A549 (cell line): ENCODE data around the gene MVP. TPM values are rescaled to one million over a fixed set of nuclear protein-coding genes. Genes with fewer than 3 reads are reported as not detected.
"Not testable (repeated sequence)": the region's sequence is repeated elsewhere in the genome, so short reads cannot be mapped to it uniquely, and the experiment has no call there.

Experiments
- ATAC-seq, 2 experiments: fragments of 200-7000 bp in 1 of 2; fragments of >200 bp in 1 of 2; cut with Nextera tagmentation in 1 of 2; cut with Tn5 transposase in 1 of 2; 3 replicates each; pipeline versions ENCODE4 v1.8.0 to v1.9.1; 2018 to 2020; ENCODE audit warnings: mild to moderate bottlenecking in 1 of 2, moderate library complexity in 1 of 2
- CTCF ChIA-PET: fragments of 300-600 bp; sonication (Branson Sonifier 250); formaldehyde crosslinking; extraction: SDS; loops from one replicate; lab custom pipeline; 2021; ENCODE audit warnings: antibody characterized with exemption, inconsistent platforms; lab: Yijun Ruan, JAX
- POLR2A ChIA-PET: fragments of 350-600 bp; formaldehyde crosslinking; extraction: SDS; loops from one replicate; lab custom pipeline; 2021; ENCODE audit warnings: antibody characterized with exemption, inconsistent platforms; lab: Yijun Ruan, JAX
- DNase-seq, 2 experiments: peaks; one replicate each; pipeline versions ENCODE4 v3.0.0 to v3.0.0-alpha.2; 2011 to 2016; ENCODE audit warnings: low read depth in 1 of 2, low spot score in 1 of 2
- FAIRE-seq: peaks from 2 replicates; lab custom pipeline; 2011; peaks lifted over from hg19 to GRCh38; lab: Jason Lieb, UNC
- H3K27ac ChIP-seq, 2 experiments: fragments of >200 bp; sonication (Bioruptor Twin); formaldehyde crosslinking; 3 replicates each; pipeline ENCODE4 v1.5.1; 2016 to 2017
- H3K4me1 ChIP-seq: fragments of >200 bp; sonication (Bioruptor Twin); formaldehyde crosslinking; 3 replicates; pipeline ENCODE4 v1.6.1; 2016
- H3K4me2 ChIP-seq: fragments of >200 bp; sonication (Bioruptor Twin); formaldehyde crosslinking; 3 replicates; pipeline ENCODE4 v1.6.1; 2016
- H3K4me3 ChIP-seq: fragments of >200 bp; sonication (Bioruptor Twin); formaldehyde crosslinking; 3 replicates; pipeline ENCODE4 v1.5.1; 2016
- H3K9me3 ChIP-seq: fragments of >200 bp; sonication (Bioruptor Twin); formaldehyde crosslinking; 3 replicates; pipeline ENCODE4 v1.6.1; 2016
- BHLHE40 ChIP-seq: IDR thresholded peaks from 2 replicates; pipeline ENCODE4 v1.6.1; 2012; ENCODE audit warnings: low read depth, low read length, inconsistent platforms
- CBX8 ChIP-seq: fragments of 200-600 bp; sonication (generic); IDR thresholded peaks from 2 replicates; pipeline ENCODE4 v1.6.1; 2016
- CEBPB ChIP-seq, 2 experiments: fragments of >200 bp in 1 of 2; sonication (Bioruptor Twin) in 1 of 2; formaldehyde crosslinking in 1 of 2; IDR thresholded peaks; 2 replicates each; pipeline ENCODE4 v1.6.1; 2012 to 2016
- CHD4 ChIP-seq: fragments of 200-600 bp; sonication (generic); IDR thresholded peaks from 2 replicates; pipeline ENCODE4 v1.6.1; 2016; ENCODE audit warnings: antibody characterized with exemption, mild to moderate bottlenecking, borderline replicate concordance
- EHF ChIP-seq: fragments of 250-450 bp; sonication (Bioruptor Pico); IDR thresholded peaks from 2 replicates; pipeline ENCODE4 v1.5.0; 2020; ENCODE audit warnings: mild to moderate bottlenecking
- EHMT2 ChIP-seq: fragments of 200-600 bp; sonication (generic); IDR thresholded peaks from 2 replicates; pipeline ENCODE4 v1.6.1; 2016; ENCODE audit warnings: antibody characterized with exemption, low read depth, mild to moderate bottlenecking, moderate library complexity
- EP300 ChIP-seq, 2 experiments: fragments of >200 bp; sonication (Bioruptor Twin); formaldehyde crosslinking; IDR thresholded peaks; 2 replicates in 1 of 2; 3 replicates in 1 of 2; pipeline ENCODE4 v1.6.1; 2016 to 2017
- ESRRA ChIP-seq: fragments of 150-350 bp; IDR thresholded peaks from 2 replicates; pipeline ENCODE4 v1.6.1; 2014; ENCODE audit warnings: mild to moderate bottlenecking, low read length, borderline replicate concordance
- FOSB ChIP-seq: fragments of 250-450 bp; sonication (Bioruptor Pico); IDR thresholded peaks from 2 replicates; pipeline ENCODE4 v1.5.0; 2020; ENCODE audit warnings: mild to moderate bottlenecking, moderate library complexity
- FOXS1 ChIP-seq: fragments of 250-450 bp; sonication (Bioruptor Pico); IDR thresholded peaks from 2 replicates; pipeline ENCODE4 v1.5.0; 2020; ENCODE audit warnings: mild to moderate bottlenecking, moderate library complexity
- GATA3 ChIP-seq: IDR thresholded peaks from 2 replicates; pipeline ENCODE4 v1.6.1; 2012; ENCODE audit warnings: borderline replicate concordance
- HDAC2 ChIP-seq: fragments of 200-600 bp; sonication (generic); IDR thresholded peaks from 2 replicates; pipeline ENCODE4 v1.6.1; 2016
- HOXB13 ChIP-seq: fragments of 250-450 bp; sonication (Bioruptor Pico); IDR thresholded peaks from 2 replicates; pipeline ENCODE4 v1.5.0; 2020; ENCODE audit warnings: low read depth, mild to moderate bottlenecking, moderate library complexity
- KDM5A ChIP-seq: fragments of 200-600 bp; sonication (generic); IDR thresholded peaks from 2 replicates; pipeline ENCODE4 v1.6.1; 2016; ENCODE audit warnings: antibody characterized with exemption, mild to moderate bottlenecking
- MAFK ChIP-seq: fragments of 450-650 bp; IDR thresholded peaks from 2 replicates; pipeline ENCODE4 v1.6.1; 2014; ENCODE audit not compliant: partially characterized antibody
- MAX ChIP-seq: IDR thresholded peaks from 2 replicates; pipeline ENCODE4 v1.6.1; 2012
- MYC ChIP-seq: IDR thresholded peaks from 2 replicates; pipeline ENCODE4 v1.6.1; 2012; ENCODE audit warnings: mild to moderate bottlenecking, inconsistent platforms, low read length, improper control_type of control experiment, borderline replicate concordance
- NFE2L2 ChIP-seq: fragments of 150-350 bp; conservative IDR thresholded peaks from 2 replicates; pipeline ENCODE4 v1.6.1; 2014; ENCODE audit warnings: low read length
- PHF8 ChIP-seq: fragments of 200-600 bp; sonication (generic); IDR thresholded peaks from 2 replicates; pipeline ENCODE4 v1.6.1; 2016; ENCODE audit warnings: low read depth, mild to moderate bottlenecking, antibody characterized with exemption, moderate library complexity, borderline replicate concordance
- POLR2A ChIP-seq: IDR thresholded peaks from 2 replicates; pipeline ENCODE4 v1.6.1; 2012; ENCODE audit warnings: mild to moderate bottlenecking, low read length
- RAD21 ChIP-seq, 2 experiments: fragments of >200 bp in 1 of 2; sonication (Bioruptor Twin) in 1 of 2; formaldehyde crosslinking in 1 of 2; IDR thresholded peaks in 1 of 2; conservative IDR thresholded peaks in 1 of 2; 2 replicates in 1 of 2; 3 replicates in 1 of 2; pipeline ENCODE4 v1.6.1; 2012 to 2018; ENCODE audit warnings: inconsistent platforms in 1 of 2
- RNF2 ChIP-seq: fragments of 200-600 bp; sonication (generic); IDR thresholded peaks from 2 replicates; pipeline ENCODE4 v1.6.1; 2016; ENCODE audit warnings: low read depth, mild to moderate bottlenecking, antibody characterized with exemption, moderate library complexity, borderline replicate concordance
- SMC3 ChIP-seq: fragments of >200 bp; sonication (Bioruptor Twin); formaldehyde crosslinking; IDR thresholded peaks from 3 replicates; pipeline ENCODE4 v1.6.1; 2018; ENCODE audit warnings: inconsistent platforms
- TFCP2L1 ChIP-seq: fragments of 250-450 bp; sonication (Bioruptor Pico); IDR thresholded peaks from 2 replicates; pipeline ENCODE4 v1.5.0; 2021; ENCODE audit warnings: mild to moderate bottlenecking
- ZFP36 ChIP-seq: fragments of 450-650 bp; IDR thresholded peaks from 2 replicates; pipeline ENCODE4 v1.6.1; 2014; ENCODE audit warnings: borderline replicate concordance; ENCODE audit not compliant: partially characterized antibody
- WGBS: methylation state at CpG from one replicate; pipeline ENCODE4 v1.1.6; 2017; ENCODE audit errors: missing lambda C conversion rate; 5-methylcytosine and 5-hydroxymethylcytosine counted together
- polyA plus RNA-seq, 4 experiments: library from polyadenylated mRNA; depleted of rRNA in 3 of 4; stranded (reverse); fragments of >200 nt; fragmentation: RNase III in 1 of 4; extraction: RNeasy Plus Mini Kit Qiagen cat#74134 plus additional on column Dnase treatment in 1 of 4; gene quantifications; 2 replicates in 3 of 4; 3 replicates in 1 of 4; pipeline ENCODE4 v1.2.3, GENCODE V29; 2011 to 2017
- TF ChIP-seq, protein P1 (sequence below): fragments of 450-650 bp; IDR thresholded peaks from 2 replicates; pipeline ENCODE4 v1.6.1; 2014; ENCODE audit warnings: antibody characterized with exemption
- TF ChIP-seq, protein P2 (sequence below): fragments of 250-450 bp; sonication (Bioruptor Pico); IDR thresholded peaks from 2 replicates; pipeline ENCODE4 v1.5.0; 2020; ENCODE audit warnings: low read depth, mild to moderate bottlenecking, moderate library complexity

MVP gene
- polyA plus RNA-seq, 2 of the 4 experiments (the other 2 are of a cell fraction) = 73.3 to 106 TPM

- ATAC-seq, H3K9me3 ChIP-seq, H3K4me2 ChIP-seq, H3K4me3 ChIP-seq, POLR2A ChIA-PET, FAIRE-seq, DNase-seq, H3K27ac ChIP-seq: not testable (repeated sequence)
- CTCF ChIA-PET = interaction anchor here (1.3 kb wide), 1 partner anchor 54 kb away, joined by 3 read pairs; no protein-coding TSS in a partner anchor
- H3K4me1 ChIP-seq = peaks cover 10% of the 10 kb centered on the region; the same call in 2 of the 3 replicates
- 70% methylated on average over 13 of the region's 13 CpGs for WGBS
Observed at GRCh38 chr16:29783094-29783953, 36.9 kb upstream of the MVP start.

GRCh38 chr16:29784157-29784556 lies 36.1 kb upstream of the MVP start:
- ChIA-PET CTCF (interaction anchor here (0.7 to 1.8 kb wide), 5 partner anchors 35 to 85 kb away, joined by 3 to 9 read pairs (median 4); no protein-coding TSS in a partner anchor), POLR2A (no interaction called here)
- no peak for TF ChIP-seq FOXS1
- TF ChIP-seq RNF2 = no peak
- TF ChIP-seq MYC = no peak
- TF ChIP-seq HDAC2 = no peak
- TF ChIP-seq NFE2L2 = no peak
- TF ChIP-seq EP300 (IDR thresholded peaks at IDR 0.05) = no peak
- TF ChIP-seq MAX = no peak
- no peak for TF ChIP-seq TFCP2L1
- TF ChIP-seq HOXB13 (CRISPR knock-in tag) = no peak
- TF ChIP-seq EHF (CRISPR knock-in tag) = no peak
- no peak for TF ChIP-seq RAD21 (conservative IDR thresholded peaks at IDR 0.05 in 1 of 2, IDR thresholded peaks at IDR 0.05 in 1 of 2)
- no peak for TF ChIP-seq GATA3
- FAIRE-seq (no peak), ATAC-seq (no peak), DNase-seq (no peak)
- no peaks in the 10 kb centered on the region for H3K9me3 ChIP-seq
- H3K4me3 ChIP-seq = no peak overlapping the region
- peaks cover 9% of the 10 kb centered on the region; the same call in 2 of the 3 replicates for H3K4me1 ChIP-seq
- H3K27ac ChIP-seq = no peak overlapping the region
- H3K4me2 ChIP-seq = no peak overlapping the region
- 86% methylated on average over 2 of the region's 2 CpGs for WGBS

DNA sequence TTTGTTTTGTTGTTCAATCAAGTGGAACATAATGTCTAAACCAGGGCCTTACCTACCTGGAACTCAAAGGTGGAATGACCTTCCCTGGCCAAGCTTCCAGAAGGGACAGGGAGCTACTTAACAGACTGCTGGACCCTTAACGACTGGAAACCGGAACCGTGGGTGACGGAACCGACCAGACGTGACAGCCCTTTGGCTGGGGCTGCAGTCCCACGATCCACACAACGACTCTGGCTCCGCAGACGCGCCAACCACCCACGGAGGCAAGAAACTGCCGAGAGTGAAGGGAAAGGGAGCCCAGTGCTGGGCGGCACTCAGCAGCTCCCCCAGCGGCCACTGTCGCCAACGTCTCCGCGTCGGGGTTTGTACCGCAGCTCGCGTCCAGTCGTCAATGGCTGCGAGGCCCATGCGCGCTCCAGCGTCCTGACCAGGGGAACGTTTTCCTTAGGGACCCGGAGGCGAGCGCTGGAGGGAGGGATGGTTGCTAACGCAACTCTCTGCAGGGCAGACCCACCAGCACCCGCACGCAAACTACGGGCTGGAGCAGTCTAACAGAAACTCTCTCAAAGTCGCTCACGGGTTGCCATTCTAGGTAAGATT lies 35.3 kb upstream of the MVP start:
- no peak overlapping the region for H3K4me2 ChIP-seq
- ChIA-PET CTCF (interaction anchor here (0.7 to 1.8 kb wide), 10 partner anchors 8 to 247 kb away, joined by 3 to 9 read pairs (median 3); partner anchors contain the start of gene MVP), POLR2A (no interaction called here)
- H3K4me3 ChIP-seq = no peak overlapping the region
- peak in 1 of 2 experiments; percentile 38 for DNase-seq
- ATAC-seq = peak in 1 of 2 experiments; percentile 67; a peak in 3 of 6 replicates
- no peak for FAIRE-seq
- peaks cover 7% of the 10 kb centered on the region for H3K4me1 ChIP-seq
- no peaks in the 10 kb centered on the region for H3K9me3 ChIP-seq
- H3K27ac ChIP-seq = no peak overlapping the region
- TF ChIP-seq EHMT2 = no peak
- TF ChIP-seq PHF8 = no peak
- no peak for TF ChIP-seq NFE2L2
- TF ChIP-seq CHD4 = no peak
- TF ChIP-seq FOSB = no peak
- no peak for TF ChIP-seq TFCP2L1
- TF ChIP-seq CEBPB (IDR thresholded peaks at IDR 0.05) = no peak
- TF ChIP-seq POLR2A = no peak
- TF ChIP-seq, protein P1, sequence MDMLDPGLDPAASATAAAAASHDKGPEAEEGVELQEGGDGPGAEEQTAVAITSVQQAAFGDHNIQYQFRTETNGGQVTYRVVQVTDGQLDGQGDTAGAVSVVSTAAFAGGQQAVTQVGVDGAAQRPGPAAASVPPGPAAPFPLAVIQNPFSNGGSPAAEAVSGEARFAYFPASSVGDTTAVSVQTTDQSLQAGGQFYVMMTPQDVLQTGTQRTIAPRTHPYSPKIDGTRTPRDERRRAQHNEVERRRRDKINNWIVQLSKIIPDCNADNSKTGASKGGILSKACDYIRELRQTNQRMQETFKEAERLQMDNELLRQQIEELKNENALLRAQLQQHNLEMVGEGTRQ = no peak
- TF ChIP-seq ZFP36 = no peak
- no peak for TF ChIP-seq ESRRA
- TF ChIP-seq GATA3 = no peak
- TF ChIP-seq SMC3 = no peak
- TF ChIP-seq EHF (CRISPR knock-in tag) = no peak
- no peak for TF ChIP-seq CBX8
- TF ChIP-seq MAFK = no peak
- TF ChIP-seq, protein P2, sequence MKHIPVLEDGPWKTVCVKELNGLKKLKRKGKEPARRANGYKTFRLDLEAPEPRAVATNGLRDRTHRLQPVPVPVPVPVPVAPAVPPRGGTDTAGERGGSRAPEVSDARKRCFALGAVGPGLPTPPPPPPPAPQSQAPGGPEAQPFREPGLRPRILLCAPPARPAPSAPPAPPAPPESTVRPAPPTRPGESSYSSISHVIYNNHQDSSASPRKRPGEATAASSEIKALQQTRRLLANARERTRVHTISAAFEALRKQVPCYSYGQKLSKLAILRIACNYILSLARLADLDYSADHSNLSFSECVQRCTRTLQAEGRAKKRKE = no peak
- no peak for TF ChIP-seq BHLHE40
- no peak for TF ChIP-seq KDM5A
- 87% methylated on average over 38 of the region's 38 CpGs for WGBS

DNA sequence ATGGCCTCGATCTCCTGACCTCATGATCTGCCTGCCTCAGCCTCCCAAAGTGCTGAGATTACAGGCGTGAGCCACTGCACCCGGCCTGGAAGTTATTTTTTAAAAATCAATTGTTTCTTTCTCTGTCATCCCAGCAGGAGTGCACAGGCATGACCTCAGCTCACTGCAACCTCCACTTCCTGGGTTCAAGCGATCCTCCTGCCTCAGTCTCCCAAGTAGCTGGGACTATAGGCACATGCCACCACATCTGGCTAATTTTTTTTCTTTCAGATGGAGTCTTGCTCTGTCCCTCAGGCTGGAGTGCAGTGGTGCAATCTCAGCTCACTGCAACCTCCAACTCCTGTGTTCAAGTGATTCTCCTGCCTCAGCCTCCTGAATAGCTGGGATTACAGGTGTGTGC lies 33.1 kb upstream of the MVP start:
- WGBS = 62% methylated on average over 4 of the region's 4 CpGs
- ATAC-seq, H3K27ac ChIP-seq, FAIRE-seq, H3K9me3 ChIP-seq, POLR2A ChIA-PET, H3K4me2 ChIP-seq, DNase-seq, H3K4me3 ChIP-seq: not testable (repeated sequence)
- H3K4me1 ChIP-seq = peaks cover 12% of the 10 kb centered on the region
- CTCF ChIA-PET = interaction anchor here (1.2 to 2.2 kb wide), 3 partner anchors 9 to 86 kb away, joined by 3 to 5 read pairs (median 3); no protein-coding TSS in a partner anchor
